ENCODE measurements around the gene NTF3.

The NTF3 gene

DNA sequence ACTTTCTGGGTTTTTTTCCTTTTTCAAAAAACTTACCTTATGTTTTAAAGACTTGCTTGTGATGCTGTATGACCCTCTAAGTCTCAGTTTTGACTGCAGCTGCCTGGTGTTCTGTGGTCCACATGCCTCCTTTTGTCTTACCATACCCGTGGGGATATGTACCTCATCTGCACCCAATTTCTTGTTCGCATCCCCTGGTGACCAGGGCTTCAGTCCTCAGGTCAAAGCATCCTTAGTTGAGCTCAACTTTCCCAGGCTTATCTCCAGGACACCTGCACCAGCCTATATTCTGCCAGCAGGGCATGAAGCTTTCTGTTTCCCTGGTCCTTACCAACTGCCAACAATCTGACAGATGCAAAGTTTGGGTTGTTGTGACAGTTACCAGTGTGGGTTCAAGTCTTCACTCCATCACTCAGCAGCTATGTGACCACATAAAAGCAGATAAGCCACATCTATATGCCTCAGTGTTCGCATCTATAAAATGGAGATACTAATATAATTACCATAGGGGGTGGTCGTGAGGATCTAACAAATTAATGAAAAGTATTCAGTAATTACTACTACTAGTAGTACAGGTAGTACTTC is 94.0 kb downstream of the NTF3 start:
- TF ChIP-seq, protein P1, sequence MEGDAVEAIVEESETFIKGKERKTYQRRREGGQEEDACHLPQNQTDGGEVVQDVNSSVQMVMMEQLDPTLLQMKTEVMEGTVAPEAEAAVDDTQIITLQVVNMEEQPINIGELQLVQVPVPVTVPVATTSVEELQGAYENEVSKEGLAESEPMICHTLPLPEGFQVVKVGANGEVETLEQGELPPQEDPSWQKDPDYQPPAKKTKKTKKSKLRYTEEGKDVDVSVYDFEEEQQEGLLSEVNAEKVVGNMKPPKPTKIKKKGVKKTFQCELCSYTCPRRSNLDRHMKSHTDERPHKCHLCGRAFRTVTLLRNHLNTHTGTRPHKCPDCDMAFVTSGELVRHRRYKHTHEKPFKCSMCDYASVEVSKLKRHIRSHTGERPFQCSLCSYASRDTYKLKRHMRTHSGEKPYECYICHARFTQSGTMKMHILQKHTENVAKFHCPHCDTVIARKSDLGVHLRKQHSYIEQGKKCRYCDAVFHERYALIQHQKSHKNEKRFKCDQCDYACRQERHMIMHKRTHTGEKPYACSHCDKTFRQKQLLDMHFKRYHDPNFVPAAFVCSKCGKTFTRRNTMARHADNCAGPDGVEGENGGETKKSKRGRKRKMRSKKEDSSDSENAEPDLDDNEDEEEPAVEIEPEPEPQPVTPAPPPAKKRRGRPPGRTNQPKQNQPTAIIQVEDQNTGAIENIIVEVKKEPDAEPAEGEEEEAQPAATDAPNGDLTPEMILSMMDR (IDR thresholded peaks at IDR 0.05; ENCODE audit: low read depth, low read length, poor library complexity, severe bottlenecking): no peak
- TF ChIP-seq EZH2phosphoT487 (IDR thresholded peaks at IDR 0.05; ENCODE audit: borderline replicate concordance, low read length): no peak
- no peak overlapping the region for H3K4me3 ChIP-seq (ENCODE audit: low read length)
- H3K4me2 ChIP-seq (ENCODE audit: low read length): no peak overlapping the region
- H3K36me3 ChIP-seq (ENCODE audit: control insufficient read depth, low read length): no peaks in the 10 kb centered on the region
- H4K20me1 ChIP-seq (ENCODE audit: control insufficient read depth, insufficient read depth, low read depth, low read length): no peaks in the 10 kb centered on the region
- H3K9me3 ChIP-seq (ENCODE audit: control insufficient read depth, insufficient read depth, low read length): no peaks in the 10 kb centered on the region
- H3K4me1 ChIP-seq (ENCODE audit: control insufficient read depth, low read length): no peaks in the 10 kb centered on the region
- H3K27me3 ChIP-seq (ENCODE audit: control insufficient read depth, low read length): peaks cover 7% of the 10 kb centered on the region
- H3K9me2 ChIP-seq (replicated peaks; ENCODE audit: control insufficient read depth, low read length): no peaks in the 10 kb centered on the region
- no peaks in the 10 kb centered on the region for H3F3A ChIP-seq (ENCODE audit: control insufficient read depth, insufficient read depth)
- H3K79me2 ChIP-seq (ENCODE audit: control insufficient read depth, low read length): no peaks in the 10 kb centered on the region
- no peak overlapping the region for H3K27ac ChIP-seq (ENCODE audit: low read depth, low read length)

DNA sequence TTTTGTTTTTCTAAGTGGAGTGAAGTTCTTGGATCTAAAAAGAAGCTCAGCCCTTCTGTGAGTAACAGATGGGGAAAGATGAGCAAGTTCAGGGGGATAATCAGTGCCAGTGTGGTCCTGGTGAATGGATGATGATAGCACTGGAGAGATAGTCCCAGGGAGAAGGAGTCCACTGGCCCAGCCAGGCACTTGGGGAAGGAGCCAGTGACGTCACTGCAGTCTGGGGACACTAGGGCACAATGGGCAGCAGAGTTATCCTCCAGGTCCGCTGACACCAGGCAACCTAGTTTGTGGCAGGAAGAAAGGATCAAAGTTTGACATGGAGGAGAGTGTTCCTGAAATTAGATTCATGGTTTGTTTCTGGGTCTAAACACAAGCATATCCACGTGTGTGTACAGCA is 101.5 kb downstream of the NTF3 start:
- H3K9me3 ChIP-seq (ENCODE audit: control insufficient read depth, insufficient read depth, low read length): no peaks in the 10 kb centered on the region
- peaks cover 21% of the 10 kb centered on the region for H3K27me3 ChIP-seq (ENCODE audit: control insufficient read depth, low read length)
- no peaks in the 10 kb centered on the region for H3K9me2 ChIP-seq (replicated peaks; ENCODE audit: control insufficient read depth, low read length)
- no peaks in the 10 kb centered on the region for H3K4me1 ChIP-seq (ENCODE audit: control insufficient read depth, low read length)
- H3K4me3 ChIP-seq (ENCODE audit: low read length): no peak overlapping the region
- H3K36me3 ChIP-seq (ENCODE audit: control insufficient read depth, low read length): no peaks in the 10 kb centered on the region
- H3F3A ChIP-seq (ENCODE audit: control insufficient read depth, insufficient read depth): no peaks in the 10 kb centered on the region
- no peaks in the 10 kb centered on the region for H4K20me1 ChIP-seq (ENCODE audit: control insufficient read depth, insufficient read depth, low read depth, low read length)
- no peaks in the 10 kb centered on the region for H3K79me2 ChIP-seq (ENCODE audit: control insufficient read depth, low read length)
- H3K27ac ChIP-seq (ENCODE audit: low read depth, low read length): no peak overlapping the region
- H3K4me2 ChIP-seq (ENCODE audit: low read length): no peak overlapping the region
- TF ChIP-seq EZH2phosphoT487 (IDR thresholded peaks at IDR 0.05; ENCODE audit: borderline replicate concordance, low read length): no peak
- TF ChIP-seq, protein P1 (IDR thresholded peaks at IDR 0.05; ENCODE audit: low read depth, low read length, poor library complexity, severe bottlenecking): no peak

DNA sequence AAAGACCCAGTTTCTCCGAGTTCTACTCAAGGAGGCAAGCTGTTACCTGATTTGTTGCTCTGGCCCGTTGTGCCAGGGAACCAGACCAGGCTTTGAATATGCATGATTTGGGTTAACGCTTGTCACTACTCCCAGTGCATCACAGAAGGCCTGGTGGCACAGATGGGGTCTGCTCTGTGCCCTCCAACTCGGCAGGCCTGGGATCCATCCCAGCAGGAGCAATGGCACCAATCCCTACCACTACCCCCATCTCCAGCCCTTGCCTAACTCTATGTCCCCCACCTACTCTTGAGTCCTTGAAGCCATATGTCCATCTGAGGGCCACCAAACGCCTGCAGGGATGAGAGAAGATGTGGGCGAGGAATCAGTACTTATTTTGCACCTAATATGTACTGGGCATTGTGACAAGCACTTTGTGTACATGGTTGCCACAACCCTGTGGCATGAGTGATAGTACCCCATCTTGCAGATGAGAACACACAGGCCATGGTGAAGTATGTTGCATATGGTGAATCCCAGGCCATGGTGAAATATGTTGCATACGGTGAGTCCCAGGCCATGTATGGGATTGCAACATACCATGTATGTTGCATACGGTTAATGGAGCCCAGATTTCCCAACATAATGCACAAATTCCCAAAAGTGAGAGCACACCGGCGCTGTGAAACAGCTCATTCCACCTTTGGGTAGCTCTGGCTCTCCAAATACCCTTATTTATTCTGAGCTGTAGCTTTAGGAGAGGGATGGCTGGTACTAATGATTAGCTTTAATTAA is 102.7 kb downstream of the NTF3 start:
- H3K27me3 ChIP-seq (ENCODE audit: control insufficient read depth, low read length): peaks cover 27% of the 10 kb centered on the region
- no peaks in the 10 kb centered on the region for H3F3A ChIP-seq (ENCODE audit: control insufficient read depth, insufficient read depth)
- H3K4me3 ChIP-seq (ENCODE audit: low read length): no peak overlapping the region
- no peaks in the 10 kb centered on the region for H3K36me3 ChIP-seq (ENCODE audit: control insufficient read depth, low read length)
- TF ChIP-seq, protein P1 (IDR thresholded peaks at IDR 0.05; ENCODE audit: low read depth, low read length, poor library complexity, severe bottlenecking): no peak
- no peak for TF ChIP-seq EZH2phosphoT487 (IDR thresholded peaks at IDR 0.05; ENCODE audit: borderline replicate concordance, low read length)
- H3K9me3 ChIP-seq (ENCODE audit: control insufficient read depth, insufficient read depth, low read length): no peaks in the 10 kb centered on the region
- H4K20me1 ChIP-seq (ENCODE audit: control insufficient read depth, insufficient read depth, low read depth, low read length): no peaks in the 10 kb centered on the region
- H3K4me2 ChIP-seq (ENCODE audit: low read length): no peak overlapping the region
- H3K27ac ChIP-seq (ENCODE audit: low read depth, low read length): no peak overlapping the region
- no peaks in the 10 kb centered on the region for H3K9me2 ChIP-seq (replicated peaks; ENCODE audit: control insufficient read depth, low read length)
- H3K4me1 ChIP-seq (ENCODE audit: control insufficient read depth, low read length): no peaks in the 10 kb centered on the region
- H3K79me2 ChIP-seq (ENCODE audit: control insufficient read depth, low read length): no peaks in the 10 kb centered on the region
